ENCODE results near the gene IFT122. TPM values are rescaled to one million over a fixed set of nuclear protein-coding genes. Genes with fewer than 3 reads are reported as not detected.

The IFT122 gene
- total RNA-seq, 1 experiment from 2014 or later, result 35.5 TPM

DNA sequence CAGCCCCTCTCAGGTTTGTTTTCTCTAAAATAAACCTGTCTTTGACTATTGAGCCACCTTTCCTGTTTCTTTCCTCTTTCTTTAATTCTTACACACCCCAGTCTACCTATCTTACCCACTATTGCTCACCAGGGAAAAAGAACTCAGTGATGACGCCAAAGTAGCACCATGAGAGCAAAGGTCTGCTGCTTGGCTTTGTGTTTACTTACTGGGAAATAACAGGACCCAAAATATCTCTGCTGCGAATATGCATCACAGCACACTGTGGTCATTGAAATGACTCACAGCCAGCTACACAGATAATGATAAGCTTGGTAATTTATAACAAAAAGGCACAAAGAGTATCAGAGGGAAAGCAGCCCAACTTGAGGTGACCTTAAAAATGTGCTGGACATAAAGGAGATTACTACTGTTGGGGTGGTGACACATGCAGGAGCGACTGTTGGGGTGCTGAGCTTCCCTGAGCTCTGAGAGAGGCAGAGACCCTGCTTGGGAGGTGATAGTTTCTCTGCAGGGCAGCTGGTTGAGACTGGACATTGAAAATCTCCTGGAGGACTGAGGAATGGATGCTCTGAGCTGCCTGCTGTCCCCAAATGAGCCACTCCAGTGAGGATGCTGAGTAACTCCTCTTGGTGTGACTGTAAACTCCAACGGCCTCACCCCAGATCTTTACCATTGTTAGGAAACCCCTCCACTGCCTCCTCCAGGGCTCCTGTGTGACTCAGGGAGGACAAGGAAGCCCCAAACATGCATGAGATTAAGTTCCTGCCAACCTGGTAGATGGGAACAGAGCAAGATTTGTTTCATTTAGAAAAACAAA, 26.1 kb upstream of the IFT122 start:
- Mint-ChIP-seq H3K27me3 (ENCODE audit: unreplicated experiment) (no peaks in the 10 kb centered on the region), H3K4me1 (ENCODE audit: low read depth, unreplicated experiment) (peaks cover 37% of the 10 kb centered on the region), H3K9me3 (ENCODE audit: low read depth, unreplicated experiment) (no peaks in the 10 kb centered on the region), H3K36me3 (ENCODE audit: insufficient read depth, unreplicated experiment) (no peaks in the 10 kb centered on the region), H3K4me3 (ENCODE audit: low read depth, unreplicated experiment) (peak overlapping the region; percentile 17), H3K27ac (ENCODE audit: unreplicated experiment) (peak overlapping the region; percentile 70)
- no TSS peak for BruUV-seq (replicated peaks)
- intact Hi-C loops (cut with micrococcal nuclease; ENCODE audit: unreplicated experiment), result no loop called here
- DNase-seq, result peak; percentile 66
- TF ChIP-seq, protein P1, sequence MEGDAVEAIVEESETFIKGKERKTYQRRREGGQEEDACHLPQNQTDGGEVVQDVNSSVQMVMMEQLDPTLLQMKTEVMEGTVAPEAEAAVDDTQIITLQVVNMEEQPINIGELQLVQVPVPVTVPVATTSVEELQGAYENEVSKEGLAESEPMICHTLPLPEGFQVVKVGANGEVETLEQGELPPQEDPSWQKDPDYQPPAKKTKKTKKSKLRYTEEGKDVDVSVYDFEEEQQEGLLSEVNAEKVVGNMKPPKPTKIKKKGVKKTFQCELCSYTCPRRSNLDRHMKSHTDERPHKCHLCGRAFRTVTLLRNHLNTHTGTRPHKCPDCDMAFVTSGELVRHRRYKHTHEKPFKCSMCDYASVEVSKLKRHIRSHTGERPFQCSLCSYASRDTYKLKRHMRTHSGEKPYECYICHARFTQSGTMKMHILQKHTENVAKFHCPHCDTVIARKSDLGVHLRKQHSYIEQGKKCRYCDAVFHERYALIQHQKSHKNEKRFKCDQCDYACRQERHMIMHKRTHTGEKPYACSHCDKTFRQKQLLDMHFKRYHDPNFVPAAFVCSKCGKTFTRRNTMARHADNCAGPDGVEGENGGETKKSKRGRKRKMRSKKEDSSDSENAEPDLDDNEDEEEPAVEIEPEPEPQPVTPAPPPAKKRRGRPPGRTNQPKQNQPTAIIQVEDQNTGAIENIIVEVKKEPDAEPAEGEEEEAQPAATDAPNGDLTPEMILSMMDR (IDR thresholded peaks at IDR 0.05; ENCODE audit: unreplicated experiment), result no peak
- CTCF ChIA-PET, result interaction anchor here (0.6 to 2.9 kb wide), 10 partner anchors 12 to 217 kb away, joined by 3 to 20 read pairs (median 5); partner anchors contain the start of genes EFCAB12, IFT122 and MBD4

DNA sequence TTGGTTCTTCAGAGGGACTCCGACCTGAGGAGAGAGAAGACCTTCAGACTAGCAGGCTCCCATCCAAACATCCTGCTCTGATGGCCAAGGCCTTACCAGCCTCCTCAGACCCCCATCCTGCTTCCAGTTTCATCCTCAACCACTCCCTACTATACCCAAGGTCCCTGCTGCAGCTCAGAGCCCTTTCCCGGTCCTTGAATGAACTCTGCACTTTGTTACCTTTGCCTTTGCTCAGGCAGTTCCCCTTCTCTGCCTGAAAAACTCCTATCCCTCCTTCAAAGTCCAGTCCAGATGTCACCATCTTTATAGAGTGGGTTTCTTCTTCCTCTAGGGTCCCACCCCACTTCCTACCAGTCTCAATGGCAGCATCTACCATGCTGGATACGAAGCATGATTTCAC, 24.6 kb upstream of the IFT122 start:
- TF ChIP-seq, protein P1 (IDR thresholded peaks at IDR 0.05; ENCODE audit: unreplicated experiment), result no peak
- H3K4me3 Mint-ChIP-seq (ENCODE audit: low read depth, unreplicated experiment), result no peak overlapping the region
- no peak for DNase-seq

DNA sequence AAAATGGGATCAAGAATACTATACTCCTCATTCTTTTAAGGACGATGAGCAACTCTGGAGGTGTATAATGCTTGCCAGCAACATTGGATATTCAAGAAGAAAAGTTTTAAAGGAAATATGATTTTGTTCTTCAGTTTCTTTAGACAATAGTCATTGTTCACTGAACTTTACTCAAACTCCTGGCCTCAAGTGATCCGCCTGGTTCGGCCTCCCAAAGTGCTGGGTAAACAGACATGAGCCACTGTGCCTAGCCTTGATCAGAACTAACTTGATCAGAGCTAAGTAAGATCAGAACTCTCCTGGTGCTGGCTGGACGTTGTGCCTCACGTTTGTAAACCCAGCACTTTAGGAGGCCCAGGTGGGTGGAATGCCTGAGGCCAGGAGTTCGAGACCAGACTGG, 24.2 kb upstream of the IFT122 start:
- Mint-ChIP-seq H3K27ac (ENCODE audit: unreplicated experiment) (no peak overlapping the region), H3K27me3 (ENCODE audit: unreplicated experiment) (no peaks in the 10 kb centered on the region), H3K4me1 (ENCODE audit: low read depth, unreplicated experiment) (peaks cover 37% of the 10 kb centered on the region), H3K9me3 (ENCODE audit: low read depth, unreplicated experiment) (no peaks in the 10 kb centered on the region), H3K4me3 (ENCODE audit: low read depth, unreplicated experiment) (no peak overlapping the region), H3K36me3 (ENCODE audit: insufficient read depth, unreplicated experiment) (no peaks in the 10 kb centered on the region)
- no TSS peak for BruUV-seq (replicated peaks)
- no peak for DNase-seq
- intact Hi-C loops (cut with micrococcal nuclease; ENCODE audit: unreplicated experiment), result no loop called here
- CTCF ChIA-PET, result no interaction called here
- TF ChIP-seq, protein P1 (IDR thresholded peaks at IDR 0.05; ENCODE audit: unreplicated experiment), result no peak

More for the DNA sequence above, 24.6 kb upstream of the IFT122 start:
- no TSS peak for BruUV-seq (replicated peaks)
- Mint-ChIP-seq H3K27me3 (ENCODE audit: unreplicated experiment) (no peaks in the 10 kb centered on the region), H3K4me1 (ENCODE audit: low read depth, unreplicated experiment) (peaks cover 37% of the 10 kb centered on the region), H3K36me3 (ENCODE audit: insufficient read depth, unreplicated experiment) (no peaks in the 10 kb centered on the region), H3K9me3 (ENCODE audit: low read depth, unreplicated experiment) (no peaks in the 10 kb centered on the region), H3K27ac (ENCODE audit: unreplicated experiment) (no peak overlapping the region)
- CTCF ChIA-PET, result interaction anchor here (0.5 to 2.9 kb wide), 5 partner anchors 13 to 452 kb away, joined by 3 to 20 read pairs (median 5); partner anchors contain the start of gene EFCAB12
- intact Hi-C loops (cut with micrococcal nuclease; ENCODE audit: unreplicated experiment), result no loop called here

DNA sequence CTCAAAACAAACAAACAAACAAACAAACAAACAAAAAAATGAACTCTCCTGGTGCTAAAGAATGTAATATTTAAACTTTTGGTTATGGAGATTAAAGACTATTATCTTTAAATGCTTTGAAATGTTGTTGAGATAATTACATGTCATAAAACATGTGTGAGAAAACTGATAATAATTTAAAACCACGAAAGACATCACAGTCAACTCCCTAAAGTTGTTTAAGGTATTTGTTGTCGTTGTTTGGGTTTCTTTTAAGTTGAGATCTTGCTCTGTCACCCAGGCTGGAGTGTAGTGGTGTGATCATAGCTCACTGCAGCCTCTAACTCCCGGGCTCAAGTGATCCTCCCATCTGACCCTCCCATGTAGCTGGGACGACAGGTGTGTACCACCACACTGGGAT, 23.6 kb upstream of the IFT122 start:
- CTCF ChIA-PET, result no interaction called here
- no peak overlapping the region for H3K27ac Mint-ChIP-seq (ENCODE audit: unreplicated experiment)
- H3K27me3 Mint-ChIP-seq (ENCODE audit: unreplicated experiment), result no peaks in the 10 kb centered on the region
- H3K4me1 Mint-ChIP-seq (ENCODE audit: low read depth, unreplicated experiment), result peaks cover 37% of the 10 kb centered on the region
- intact Hi-C loops (cut with micrococcal nuclease; ENCODE audit: unreplicated experiment), result no loop called here
- BruUV-seq (replicated peaks), result no TSS peak
- no peak for DNase-seq
- H3K4me3 Mint-ChIP-seq (ENCODE audit: low read depth, unreplicated experiment), result no peak overlapping the region
- TF ChIP-seq, protein P1 (IDR thresholded peaks at IDR 0.05; ENCODE audit: unreplicated experiment), result no peak
- H3K36me3 Mint-ChIP-seq (ENCODE audit: insufficient read depth, unreplicated experiment), result no peaks in the 10 kb centered on the region
- no peaks in the 10 kb centered on the region for H3K9me3 Mint-ChIP-seq (ENCODE audit: low read depth, unreplicated experiment)

Measured in Calu3 (cell line).